Measurements from ENCODE around the gene CD109. TPM values are rescaled to one million over a fixed set of nuclear protein-coding genes. Genes with fewer than 3 reads are reported as not detected.
"Not testable (repeated sequence)": the region's sequence is repeated elsewhere in the genome, so short reads cannot be mapped to it uniquely, and the experiment has no call there.

CD109 gene
- total RNA-seq, 2 donors from 2014 or later, result 20.4 to 35.9 TPM

- intact Hi-C loops (cut with DNase I), result loop anchor here (5.0 to 10.0 kb wide), 2 partner anchors 52 to 55 kb away; no protein-coding TSS in a partner anchor
- DNase-seq (ENCODE audit: low spot score), result not testable (repeated sequence)
Measured at GRCh38 chr6:73679846-73680245, 16.2 kb upstream of the CD109 start.

GRCh38 chr6:73680289-73680918 lies 15.6 kb upstream of the CD109 start:
- no peak for DNase-seq (ENCODE audit: low spot score)
- intact Hi-C loops (cut with DNase I), result no loop called here

- intact Hi-C loops (cut with DNase I); DNase-seq (ENCODE audit: low spot score): not testable (repeated sequence)
Measured at GRCh38 chr6:73683574-73683973, 12.4 kb upstream of the CD109 start.

GRCh38 chr6:73688351-73688750 lies 7.7 kb upstream of the CD109 start:
- intact Hi-C loops (cut with DNase I), result no loop called here
- DNase-seq (ENCODE audit: low spot score), result no peak

- no peak for DNase-seq (ENCODE audit: low spot score)
- intact Hi-C loops (cut with DNase I), result no loop called here
Measured at GRCh38 chr6:73690056-73690455, 5.9 kb upstream of the CD109 start.

GRCh38 chr6:73691512-73691911 lies 4.5 kb upstream of the CD109 start:
- intact Hi-C loops (cut with DNase I), result no loop called here
- no peak for DNase-seq (ENCODE audit: low spot score)

GRCh38 chr6:73694711-73695411 lies 1.1 kb upstream of the CD109 start:
- DNase-seq (ENCODE audit: low spot score), result no peak
- intact Hi-C loops (cut with DNase I), result no loop called here

- intact Hi-C loops (cut with DNase I), result no loop called here
- no peak for DNase-seq (ENCODE audit: low spot score)
Measured at GRCh38 chr6:73696966-73697655, 1.1 kb downstream of the CD109 start.

GRCh38 chr6:73699676-73700459 lies 3.9 kb downstream of the CD109 start:
- no peak for DNase-seq (ENCODE audit: low spot score)
- intact Hi-C loops (cut with DNase I), result no loop called here

GRCh38 chr6:73702444-73702843 lies 6.4 kb downstream of the CD109 start:
- DNase-seq (ENCODE audit: low spot score), result no peak
- intact Hi-C loops (cut with DNase I), result no loop called here

GRCh38 chr6:73703466-73703865 lies 7.5 kb downstream of the CD109 start:
- DNase-seq (ENCODE audit: low spot score), result no peak
- intact Hi-C loops (cut with DNase I), result no loop called here

- no peak for DNase-seq (ENCODE audit: low spot score)
- intact Hi-C loops (cut with DNase I), result no loop called here
Measured at GRCh38 chr6:73704260-73704659, 8.3 kb downstream of the CD109 start.

GRCh38 chr6:73704798-73705197 lies 8.8 kb downstream of the CD109 start:
- DNase-seq (ENCODE audit: low spot score), result no peak
- intact Hi-C loops (cut with DNase I), result no loop called here

- intact Hi-C loops (cut with DNase I), result no loop called here
- no peak for DNase-seq (ENCODE audit: low spot score)
Measured at GRCh38 chr6:73706971-73707370, 11.0 kb downstream of the CD109 start.

- no peak for DNase-seq (ENCODE audit: low spot score)
- intact Hi-C loops (cut with DNase I), result no loop called here
Measured at GRCh38 chr6:73710470-73710869, 14.5 kb downstream of the CD109 start.

- intact Hi-C loops (cut with DNase I), result no loop called here
- DNase-seq (ENCODE audit: low spot score), result no peak
Measured at GRCh38 chr6:73710948-73711347, 14.9 kb downstream of the CD109 start.

- intact Hi-C loops (cut with DNase I), result loop anchor here in 1 of 2 donors (2.0 kb wide), 1 partner anchor 34 kb away; no protein-coding TSS in a partner anchor
- no peak for DNase-seq (ENCODE audit: low spot score)
Measured at GRCh38 chr6:73712535-73713173, 16.7 kb downstream of the CD109 start.

- intact Hi-C loops (cut with DNase I), result loop anchor here in 1 of 2 donors (2.0 kb wide), 1 partner anchor 33 kb away; no protein-coding TSS in a partner anchor
- no peak for DNase-seq (ENCODE audit: low spot score)
Measured at GRCh38 chr6:73713426-73714147, 17.6 kb downstream of the CD109 start.

Data from posterior vena cava (tissue), 2 donors.